WTC11 (cell line): Measurements from ENCODE around the gene CATSPERZ. TPM values are rescaled to one million over a fixed set of nuclear protein-coding genes. Genes with fewer than 3 reads are reported as not detected.

ENCODE experiments used
- ATAC-seq: fragments of 200-7000 bp; cut with Tn5 transposase; 2 replicates; pipeline ENCODE4 v1.10.0; 2021; ENCODE audit warnings: mild to moderate bottlenecking, moderate library complexity
- CTCF ChIA-PET: fragments of 300-600 bp; sonication (Branson Sonifier 250); formaldehyde crosslinking; loops from one replicate; lab custom pipeline; 2021; ENCODE audit warnings: antibody characterized with exemption; lab: Charles Lee
- POLR2A ChIA-PET: fragments of 350-600 bp; sonication (Branson Sonifier 250); formaldehyde crosslinking; loops from one replicate; lab custom pipeline; 2021; ENCODE audit warnings: antibody characterized with exemption; lab: Charles Lee
- DNase-seq: peaks from one replicate; pipeline ENCODE4 v3.0.0; 2021; ENCODE audit warnings: low spot score
- H3K27ac Mint-ChIP-seq: 2 replicates; pipeline ENCODE4 v1.8.0; 2021; ENCODE audit warnings: mixed read lengths
- H3K27me3 Mint-ChIP-seq: 2 replicates; pipeline ENCODE4 v1.8.0; 2021; ENCODE audit warnings: low read depth, mild to moderate bottlenecking, moderate library complexity, mixed read lengths
- H3K36me3 Mint-ChIP-seq: 2 replicates; pipeline ENCODE4 v1.8.0; 2021; ENCODE audit warnings: mixed read lengths
- H3K4me1 Mint-ChIP-seq: 2 replicates; pipeline ENCODE4 v1.8.0; 2022; ENCODE audit warnings: mixed read lengths
- H3K4me3 Mint-ChIP-seq: 2 replicates; pipeline ENCODE4 v1.8.0; 2021; ENCODE audit warnings: mild to moderate bottlenecking, moderate library complexity, mixed read lengths
- H3K9me3 Mint-ChIP-seq: 2 replicates; pipeline ENCODE4 v1.8.0; 2021; ENCODE audit warnings: mixed read lengths
- CBFB ChIP-seq: sonication (generic); formaldehyde crosslinking; IDR thresholded peaks from 2 replicates; pipeline ENCODE4 v1.8.1; 2022; ENCODE audit warnings: mild to moderate bottlenecking, low read depth, missing genetic modification reagents
- E2F5 ChIP-seq: sonication (generic); formaldehyde crosslinking; IDR thresholded peaks from 2 replicates; pipeline ENCODE4 v1.8.1; 2022; ENCODE audit warnings: mild to moderate bottlenecking, moderate library complexity, missing genetic modification reagents
- EMX1 ChIP-seq: fragments of 250-450 bp; sonication (Bioruptor Pico); IDR thresholded peaks from 2 replicates; pipeline ENCODE4 v1.8.0; 2021; ENCODE audit warnings: mild to moderate bottlenecking
- FOXP4 ChIP-seq: sonication (generic); formaldehyde crosslinking; IDR thresholded peaks from 2 replicates; pipeline ENCODE4 v1.8.0; 2022; ENCODE audit warnings: mild to moderate bottlenecking, missing genetic modification reagents
- GRHL2 ChIP-seq: fragments of 250-450 bp; sonication (Bioruptor Pico); IDR thresholded peaks from 2 replicates; pipeline ENCODE4 v1.8.0; 2022; ENCODE audit warnings: mild to moderate bottlenecking, moderate library complexity; ENCODE audit not compliant: insufficient replicate concordance, severe bottlenecking
- IRF2 ChIP-seq: sonication (generic); formaldehyde crosslinking; IDR thresholded peaks from 2 replicates; pipeline ENCODE4 v1.8.0; 2022; ENCODE audit warnings: low read depth, missing genetic modification reagents, borderline replicate concordance
- RELA ChIP-seq: sonication (generic); formaldehyde crosslinking; IDR thresholded peaks from 2 replicates; pipeline ENCODE4 v1.8.1; 2022; ENCODE audit warnings: missing genetic modification reagents, mild to moderate bottlenecking, borderline replicate concordance
- TEAD4 ChIP-seq: sonication (generic); formaldehyde crosslinking; IDR thresholded peaks from 2 replicates; pipeline ENCODE4 v1.8.0; 2022; ENCODE audit warnings: mild to moderate bottlenecking, missing genetic modification reagents
- USF2 ChIP-seq: sonication (generic); formaldehyde crosslinking; IDR thresholded peaks from 2 replicates; pipeline ENCODE4 v1.8.1; 2023; ENCODE audit warnings: mild to moderate bottlenecking, missing genetic modification reagents, moderate library complexity
- ZBTB43 ChIP-seq: sonication (generic); formaldehyde crosslinking; IDR thresholded peaks from 2 replicates; pipeline ENCODE4 v1.8.1; 2023; ENCODE audit warnings: mild to moderate bottlenecking, missing genetic modification reagents
- ZNF232 ChIP-seq: sonication (generic); formaldehyde crosslinking; IDR thresholded peaks from 2 replicates; pipeline ENCODE4 v1.8.0; 2022; ENCODE audit warnings: mild to moderate bottlenecking, missing genetic modification reagents
- total RNA-seq: library from RNA; stranded (reverse); gene quantifications from 3 replicates; pipeline ENCODE4 v1.2.3, GENCODE V29; 2021
- TF ChIP-seq, protein P1 (sequence below): sonication (generic); formaldehyde crosslinking; IDR thresholded peaks from 2 replicates; pipeline ENCODE4 v1.8.0; 2022; ENCODE audit warnings: mild to moderate bottlenecking, missing genetic modification reagents
- TF ChIP-seq, protein P2 (sequence below): sonication (generic); formaldehyde crosslinking; IDR thresholded peaks from 2 replicates; pipeline ENCODE4 v1.8.0; 2022; ENCODE audit warnings: missing genetic modification reagents
- TF ChIP-seq, protein P3 (sequence below): sonication (generic); formaldehyde crosslinking; IDR thresholded peaks from 2 replicates; pipeline ENCODE4 v1.8.0; 2022; ENCODE audit warnings: mild to moderate bottlenecking, missing genetic modification reagents
- TF ChIP-seq, protein P4 (sequence below): fragments of 250-450 bp; sonication (Bioruptor Pico); IDR thresholded peaks from 2 replicates; pipeline ENCODE4 v2.1.2; 2022; ENCODE audit warnings: mild to moderate bottlenecking, moderate library complexity
- TF ChIP-seq, protein P5 (sequence below): fragments of 250-450 bp; sonication (Bioruptor Pico); IDR thresholded peaks from 2 replicates; pipeline ENCODE4 v1.9.0; 2021; ENCODE audit warnings: moderate library complexity, mild to moderate bottlenecking, inconsistent platforms, borderline replicate concordance
- TF ChIP-seq, protein P6 (sequence below): sonication (generic); formaldehyde crosslinking; IDR thresholded peaks from 2 replicates; pipeline ENCODE4 v1.8.1; 2023; ENCODE audit warnings: mild to moderate bottlenecking, moderate library complexity, missing genetic modification reagents

The CATSPERZ gene
- total RNA-seq, 1 experiment from 2014 or later: 2.5 TPM

- POLR2A ChIA-PET: interaction anchor here (0.8 kb wide), 1 partner anchor 8 kb away, joined by 3 read pairs; no protein-coding TSS in a partner anchor
- H3K4me3 Mint-ChIP-seq: peak overlapping the region; percentile 60
- DNase-seq (no peak), ATAC-seq (peak; percentile 27)
- H3K27ac Mint-ChIP-seq: no peak overlapping the region
- peaks cover 12% of the 10 kb centered on the region for H3K4me1 Mint-ChIP-seq
- H3K9me3 Mint-ChIP-seq: no peaks in the 10 kb centered on the region
- no peaks in the 10 kb centered on the region for H3K36me3 Mint-ChIP-seq
- peaks cover 83% of the 10 kb centered on the region for H3K27me3 Mint-ChIP-seq
- TF ChIP-seq, protein P1, sequence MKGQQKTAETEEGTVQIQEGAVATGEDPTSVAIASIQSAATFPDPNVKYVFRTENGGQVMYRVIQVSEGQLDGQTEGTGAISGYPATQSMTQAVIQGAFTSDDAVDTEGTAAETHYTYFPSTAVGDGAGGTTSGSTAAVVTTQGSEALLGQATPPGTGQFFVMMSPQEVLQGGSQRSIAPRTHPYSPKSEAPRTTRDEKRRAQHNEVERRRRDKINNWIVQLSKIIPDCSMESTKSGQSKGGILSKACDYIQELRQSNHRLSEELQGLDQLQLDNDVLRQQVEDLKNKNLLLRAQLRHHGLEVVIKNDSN (CRISPR knock-in tag): no peak
- TF ChIP-seq, protein P2, sequence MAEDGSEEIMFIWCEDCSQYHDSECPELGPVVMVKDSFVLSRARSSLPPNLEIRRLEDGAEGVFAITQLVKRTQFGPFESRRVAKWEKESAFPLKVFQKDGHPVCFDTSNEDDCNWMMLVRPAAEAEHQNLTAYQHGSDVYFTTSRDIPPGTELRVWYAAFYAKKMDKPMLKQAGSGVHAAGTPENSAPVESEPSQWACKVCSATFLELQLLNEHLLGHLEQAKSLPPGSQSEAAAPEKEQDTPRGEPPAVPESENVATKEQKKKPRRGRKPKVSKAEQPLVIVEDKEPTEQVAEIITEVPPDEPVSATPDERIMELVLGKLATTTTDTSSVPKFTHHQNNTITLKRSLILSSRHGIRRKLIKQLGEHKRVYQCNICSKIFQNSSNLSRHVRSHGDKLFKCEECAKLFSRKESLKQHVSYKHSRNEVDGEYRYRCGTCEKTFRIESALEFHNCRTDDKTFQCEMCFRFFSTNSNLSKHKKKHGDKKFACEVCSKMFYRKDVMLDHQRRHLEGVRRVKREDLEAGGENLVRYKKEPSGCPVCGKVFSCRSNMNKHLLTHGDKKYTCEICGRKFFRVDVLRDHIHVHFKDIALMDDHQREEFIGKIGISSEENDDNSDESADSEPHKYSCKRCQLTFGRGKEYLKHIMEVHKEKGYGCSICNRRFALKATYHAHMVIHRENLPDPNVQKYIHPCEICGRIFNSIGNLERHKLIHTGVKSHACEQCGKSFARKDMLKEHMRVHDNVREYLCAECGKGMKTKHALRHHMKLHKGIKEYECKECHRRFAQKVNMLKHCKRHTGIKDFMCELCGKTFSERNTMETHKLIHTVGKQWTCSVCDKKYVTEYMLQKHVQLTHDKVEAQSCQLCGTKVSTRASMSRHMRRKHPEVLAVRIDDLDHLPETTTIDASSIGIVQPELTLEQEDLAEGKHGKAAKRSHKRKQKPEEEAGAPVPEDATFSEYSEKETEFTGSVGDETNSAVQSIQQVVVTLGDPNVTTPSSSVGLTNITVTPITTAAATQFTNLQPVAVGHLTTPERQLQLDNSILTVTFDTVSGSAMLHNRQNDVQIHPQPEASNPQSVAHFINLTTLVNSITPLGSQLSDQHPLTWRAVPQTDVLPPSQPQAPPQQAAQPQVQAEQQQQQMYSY: peak; percentile 57
- TF ChIP-seq, all 79 proteins: peak for 1
- CTCF ChIA-PET: interaction anchor here (0.6 to 12.5 kb wide), 7 partner anchors 10 to 88 kb away, joined by 3 to 151 read pairs (median 3); partner anchors contain the start of genes ESRRA, PRDX5 and TRMT112
These were observed 7.5 kb upstream of the CATSPERZ start for GRCh38 chr11:64292460-64293254.

DNA sequence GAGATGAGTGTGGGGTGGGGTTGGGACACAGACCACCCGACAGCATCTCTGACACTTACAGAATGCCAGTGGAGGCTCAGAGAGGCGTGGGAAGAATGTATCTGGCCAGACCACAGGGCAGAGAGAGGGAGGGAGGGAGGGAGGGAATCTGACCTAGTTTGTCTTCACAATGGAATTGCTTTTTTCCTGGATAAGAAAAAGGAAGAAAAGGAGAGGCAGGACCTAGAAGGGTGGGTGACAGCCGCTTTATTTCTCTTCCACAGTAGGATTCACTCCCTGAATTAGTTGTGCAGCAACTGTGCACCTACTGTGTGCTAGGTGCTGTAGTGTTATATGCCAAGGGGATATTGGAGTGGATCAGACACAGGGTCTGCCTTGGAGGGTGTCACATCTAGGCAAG lies 5.4 kb upstream of the CATSPERZ start:
- ChIA-PET CTCF (interaction anchor here (0.7 to 0.8 kb wide), 2 partner anchors 10 to 11 kb away, joined by 3 read pairs; no protein-coding TSS in a partner anchor), POLR2A (no interaction called here)
- peaks cover 93% of the 10 kb centered on the region for H3K27me3 Mint-ChIP-seq
- H3K27ac Mint-ChIP-seq: no peak overlapping the region
- H3K36me3 Mint-ChIP-seq: no peaks in the 10 kb centered on the region
- DNase-seq: no peak
- H3K4me1 Mint-ChIP-seq: peaks cover 13% of the 10 kb centered on the region
- H3K4me3 Mint-ChIP-seq: no peak overlapping the region
- no peaks in the 10 kb centered on the region for H3K9me3 Mint-ChIP-seq
- no peak for ATAC-seq
- TF ChIP-seq ZNF232 (no peak), GRHL2 (CRISPR knock-in tag) (no peak), TEAD4 (CRISPR knock-in tag) (no peak), E2F5 (CRISPR knock-in tag) (no peak), ZBTB43 (CRISPR knock-in tag) (no peak), EMX1 (CRISPR knock-in tag) (no peak), USF2 (no peak), IRF2 (CRISPR knock-in tag) (no peak), CBFB (no peak), FOXP4 (CRISPR knock-in tag) (no peak), RELA (no peak)
- TF ChIP-seq, protein P1 (CRISPR knock-in tag): no peak
- TF ChIP-seq, protein P3, sequence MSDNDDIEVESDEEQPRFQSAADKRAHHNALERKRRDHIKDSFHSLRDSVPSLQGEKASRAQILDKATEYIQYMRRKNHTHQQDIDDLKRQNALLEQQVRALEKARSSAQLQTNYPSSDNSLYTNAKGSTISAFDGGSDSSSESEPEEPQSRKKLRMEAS: no peak
- TF ChIP-seq, protein P4, sequence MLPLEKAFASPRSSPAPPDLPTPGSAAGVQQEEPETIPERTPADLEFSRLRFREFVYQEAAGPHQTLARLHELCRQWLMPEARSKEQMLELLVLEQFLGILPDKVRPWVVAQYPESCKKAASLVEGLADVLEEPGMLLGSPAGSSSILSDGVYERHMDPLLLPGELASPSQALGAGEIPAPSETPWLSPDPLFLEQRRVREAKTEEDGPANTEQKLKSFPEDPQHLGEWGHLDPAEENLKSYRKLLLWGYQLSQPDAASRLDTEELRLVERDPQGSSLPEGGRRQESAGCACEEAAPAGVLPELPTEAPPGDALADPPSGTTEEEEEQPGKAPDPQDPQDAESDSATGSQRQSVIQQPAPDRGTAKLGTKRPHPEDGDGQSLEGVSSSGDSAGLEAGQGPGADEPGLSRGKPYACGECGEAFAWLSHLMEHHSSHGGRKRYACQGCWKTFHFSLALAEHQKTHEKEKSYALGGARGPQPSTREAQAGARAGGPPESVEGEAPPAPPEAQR (CRISPR knock-in tag): no peak
- TF ChIP-seq, protein P5, sequence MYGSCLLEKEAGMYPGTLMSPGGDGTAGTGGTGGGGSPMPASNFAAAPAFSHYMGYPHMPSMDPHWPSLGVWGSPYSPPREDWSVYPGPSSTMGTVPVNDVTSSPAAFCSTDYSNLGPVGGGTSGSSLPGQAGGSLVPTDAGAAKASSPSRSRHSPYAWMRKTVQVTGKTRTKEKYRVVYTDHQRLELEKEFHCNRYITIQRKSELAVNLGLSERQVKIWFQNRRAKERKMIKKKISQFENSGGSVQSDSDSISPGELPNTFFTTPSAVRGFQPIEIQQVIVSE (CRISPR knock-in tag): no peak
- TF ChIP-seq, protein P6, sequence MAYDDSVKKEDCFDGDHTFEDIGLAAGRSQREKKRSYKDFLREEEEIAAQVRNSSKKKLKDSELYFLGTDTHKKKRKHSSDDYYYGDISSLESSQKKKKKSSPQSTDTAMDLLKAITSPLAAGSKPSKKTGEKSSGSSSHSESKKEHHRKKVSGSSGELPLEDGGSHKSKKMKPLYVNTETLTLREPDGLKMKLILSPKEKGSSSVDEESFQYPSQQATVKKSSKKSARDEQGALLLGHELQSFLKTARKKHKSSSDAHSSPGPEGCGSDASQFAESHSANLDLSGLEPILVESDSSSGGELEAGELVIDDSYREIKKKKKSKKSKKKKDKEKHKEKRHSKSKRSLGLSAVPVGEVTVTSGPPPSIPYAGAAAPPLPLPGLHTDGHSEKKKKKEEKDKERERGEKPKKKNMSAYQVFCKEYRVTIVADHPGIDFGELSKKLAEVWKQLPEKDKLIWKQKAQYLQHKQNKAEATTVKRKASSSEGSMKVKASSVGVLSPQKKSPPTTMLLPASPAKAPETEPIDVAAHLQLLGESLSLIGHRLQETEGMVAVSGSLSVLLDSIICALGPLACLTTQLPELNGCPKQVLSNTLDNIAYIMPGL (CRISPR knock-in tag): no peak
